ENCODE measurements around the gene MAML2.

GRCh38 chr11:96161307-96162089, 181.5 kb downstream of the MAML2 start:
- TF ChIP-seq MAX (IDR thresholded peaks at IDR 0.05) (no peak), CTCF (IDR thresholded peaks at IDR 0.05; ENCODE audit: control extremely low read depth in 1 of 3, insufficient read depth in 1 of 3, low read depth in 1 of 3, low read length in 3 of 3) (no peak), RAD21 (IDR thresholded peaks at IDR 0.05 in 1 of 2, conservative IDR thresholded peaks at IDR 0.05 in 1 of 2; ENCODE audit: low read depth in 2 of 2, low read length in 2 of 2) (no peak), RXRA (IDR thresholded peaks at IDR 0.05; ENCODE audit: insufficient read depth, low read depth, low read length) (no peak), SP1 (IDR thresholded peaks at IDR 0.05; ENCODE audit: low read depth, low read length) (no peak), TAF1 (IDR thresholded peaks at IDR 0.05; ENCODE audit: low read depth, low read length) (no peak), EZH2 (IDR thresholded peaks at IDR 0.05; ENCODE audit: low read depth, low read length, severe bottlenecking) (no peak), ATF2 (IDR thresholded peaks at IDR 0.05; ENCODE audit: low read length) (no peak), USF2 (IDR thresholded peaks at IDR 0.05; ENCODE audit: low read length) (no peak), KDM1A (IDR thresholded peaks at IDR 0.05; ENCODE audit: borderline replicate concordance, low read length) (no peak), POLR2A (IDR thresholded peaks at IDR 0.05; ENCODE audit: control extremely low read depth in 1 of 2, low read depth in 2 of 2, low read length in 2 of 2) (no peak), ATF3 (IDR thresholded peaks at IDR 0.05; ENCODE audit: insufficient read depth, low read depth, low read length) (no peak), HDAC6 (IDR thresholded peaks at IDR 0.05; ENCODE audit: low read depth, low read length) (no peak)
